ENCODE measurements around the gene RNF41. TPM values are rescaled to one million over a fixed set of nuclear protein-coding genes. Genes with fewer than 3 reads are reported as not detected.

The RNF41 gene
- total and polyA plus RNA-seq, 2 donors (not counting 1 experiment from before 2014, with no cell fraction given): 113 to 129 TPM

DNA sequence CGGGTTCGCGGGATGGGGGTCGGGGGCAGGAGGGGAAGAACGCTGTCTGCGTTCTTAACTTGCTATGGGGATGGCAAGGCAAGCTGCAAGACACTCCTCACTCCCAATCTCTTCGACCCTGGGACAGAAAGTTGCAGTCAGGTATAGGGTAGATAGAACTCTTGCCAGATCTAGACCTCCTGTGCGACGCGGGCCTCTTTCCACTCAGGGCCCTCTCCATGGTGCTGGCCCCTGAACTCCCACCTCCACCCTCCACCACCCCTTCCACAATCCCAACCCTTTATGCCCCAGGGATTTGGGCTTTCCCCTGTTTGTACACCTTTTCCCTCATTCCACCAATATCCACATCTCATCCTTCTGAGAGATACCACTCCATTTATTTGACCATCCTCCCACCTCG lies 3.2 kb upstream of the RNF41 start:
- H3K4me3 ChIP-seq (ENCODE audit: control extremely low read depth in 1 of 5, extremely low read depth in 1 of 5, insufficient read depth in 1 of 5, low read depth in 2 of 5, low read length in 4 of 5): peak overlapping the region in 3 of 5 experiments; percentile 60 to 70 (median 62)
- H3K9me3 Mint-ChIP-seq (ENCODE audit: insufficient read depth): no peaks in the 10 kb centered on the region
- H3K27me3 Mint-ChIP-seq: no peaks in the 10 kb centered on the region
- H3K36me3 ChIP-seq (replicated peaks in 1 of 2; ENCODE audit: control extremely low read depth in 1 of 2, control insufficient read depth in 1 of 2, extremely low read depth in 1 of 2, insufficient read depth in 2 of 2, low read length in 1 of 2): peaks cover 0 to 2% of the 10 kb centered on the region in 2 experiments
- 88% methylated on average over 5 of the region's 11 CpGs for WGBS (ENCODE audit: insufficient coverage)
- H3K4me3 Mint-ChIP-seq: peak overlapping the region; percentile 100
- peak overlapping the region; percentile 87 for H3K27ac Mint-ChIP-seq
- peaks cover 27% of the 10 kb centered on the region for H3K79me2 ChIP-seq (ENCODE audit: control insufficient read depth, insufficient read depth, low read length)
- H3K4me1 Mint-ChIP-seq: peaks cover 43% of the 10 kb centered on the region
- intact Hi-C loops (cut with micrococcal nuclease): loop anchor here (1.0 kb wide), 8 partner anchors 19 to 239 kb away; partner anchors contain the start of genes ANKRD52, COQ10A and CS
- H3K9me3 ChIP-seq (ENCODE audit: control extremely low read depth in 1 of 3, control insufficient read depth in 2 of 3, insufficient read depth in 1 of 3, low read length in 2 of 3): no peaks in the 10 kb centered on the region
- CTCF ChIA-PET: interaction anchor here (1.8 to 4.1 kb wide), 2 partner anchors 18 to 35 kb away, joined by 5 to 30 read pairs; partner anchors contain the start of gene SMARCC2
- peak overlapping the region; percentile 68 for H3K9ac ChIP-seq (ENCODE audit: low read length)
- H4K20me1 ChIP-seq (ENCODE audit: control insufficient read depth, insufficient read depth, low read length, poor library complexity, severe bottlenecking): peaks cover 8% of the 10 kb centered on the region
- H3K27me3 ChIP-seq (replicated peaks in 1 of 4; ENCODE audit: control extremely low read depth in 1 of 4, control insufficient read depth in 3 of 4, insufficient read depth in 4 of 4, low read length in 3 of 4): no peaks in the 10 kb centered on the region
- no peak for ATAC-seq (ENCODE audit: low read depth)
- POLR2A ChIA-PET: no interaction called here
- peak overlapping the region; percentile 82 for H3K4me2 ChIP-seq (replicated peaks; ENCODE audit: low read depth, low read length, poor library complexity, severe bottlenecking)
- peak overlapping the region; percentile 53 to 79 for H3K27ac ChIP-seq (ENCODE audit: low read length in 2 of 2)
- DNase-seq: no peak
- peaks cover 22 to 40% of the 10 kb centered on the region in 2 donors for H3K4me1 ChIP-seq (ENCODE audit: control insufficient read depth in 2 of 2, insufficient read depth in 2 of 2, low read length in 2 of 2)
- H2AFZ ChIP-seq (ENCODE audit: insufficient read depth, low read depth, low read length, poor library complexity, severe bottlenecking): peak overlapping the region; percentile 90
- TF ChIP-seq EZH2 (IDR thresholded peaks at IDR 0.05; ENCODE audit: borderline replicate concordance, insufficient read depth, low read depth, low read length, poor library complexity, severe bottlenecking): no peak
- TF ChIP-seq, protein P1, sequence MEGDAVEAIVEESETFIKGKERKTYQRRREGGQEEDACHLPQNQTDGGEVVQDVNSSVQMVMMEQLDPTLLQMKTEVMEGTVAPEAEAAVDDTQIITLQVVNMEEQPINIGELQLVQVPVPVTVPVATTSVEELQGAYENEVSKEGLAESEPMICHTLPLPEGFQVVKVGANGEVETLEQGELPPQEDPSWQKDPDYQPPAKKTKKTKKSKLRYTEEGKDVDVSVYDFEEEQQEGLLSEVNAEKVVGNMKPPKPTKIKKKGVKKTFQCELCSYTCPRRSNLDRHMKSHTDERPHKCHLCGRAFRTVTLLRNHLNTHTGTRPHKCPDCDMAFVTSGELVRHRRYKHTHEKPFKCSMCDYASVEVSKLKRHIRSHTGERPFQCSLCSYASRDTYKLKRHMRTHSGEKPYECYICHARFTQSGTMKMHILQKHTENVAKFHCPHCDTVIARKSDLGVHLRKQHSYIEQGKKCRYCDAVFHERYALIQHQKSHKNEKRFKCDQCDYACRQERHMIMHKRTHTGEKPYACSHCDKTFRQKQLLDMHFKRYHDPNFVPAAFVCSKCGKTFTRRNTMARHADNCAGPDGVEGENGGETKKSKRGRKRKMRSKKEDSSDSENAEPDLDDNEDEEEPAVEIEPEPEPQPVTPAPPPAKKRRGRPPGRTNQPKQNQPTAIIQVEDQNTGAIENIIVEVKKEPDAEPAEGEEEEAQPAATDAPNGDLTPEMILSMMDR (IDR thresholded peaks at IDR 0.05): no peak

- Histone ChIP-seq H3K9me3 (ENCODE audit: control extremely low read depth in 1 of 3, control insufficient read depth in 2 of 3, insufficient read depth in 1 of 3, low read length in 2 of 3) (no peaks in the 10 kb centered on the region), H3K79me2 (ENCODE audit: control insufficient read depth, insufficient read depth, low read length) (peaks cover 35% of the 10 kb centered on the region), H3K9ac (ENCODE audit: low read length) (peak within 1 kb of the TSS; percentile 68), H2AFZ (ENCODE audit: insufficient read depth, low read depth, low read length, poor library complexity, severe bottlenecking) (peak within 1 kb of the TSS; percentile 90), H4K20me1 (ENCODE audit: control insufficient read depth, insufficient read depth, low read length, poor library complexity, severe bottlenecking) (peaks cover 8% of the 10 kb centered on the region), H3K4me2 (replicated peaks; ENCODE audit: low read depth, low read length, poor library complexity, severe bottlenecking) (peak within 1 kb of the TSS; percentile 82), H3K36me3 (replicated peaks in 1 of 2; ENCODE audit: control extremely low read depth in 1 of 2, control insufficient read depth in 1 of 2, extremely low read depth in 1 of 2, insufficient read depth in 2 of 2, low read length in 1 of 2) (peaks cover 0 to 1% of the 10 kb centered on the region in 2 experiments), H3K4me1 (ENCODE audit: control insufficient read depth in 2 of 2, insufficient read depth in 2 of 2, low read length in 2 of 2) (peaks cover 26 to 48% of the 10 kb centered on the region in 2 donors), H3K27ac (ENCODE audit: low read length in 2 of 2) (peak within 1 kb of the TSS; percentile 53 to 79), H3K4me3 (ENCODE audit: control extremely low read depth in 1 of 5, extremely low read depth in 1 of 5, insufficient read depth in 1 of 5, low read depth in 2 of 5, low read length in 4 of 5) (peak within 1 kb of the TSS; percentile 41 to 71 (median 62)), H3K27me3 (replicated peaks in 1 of 4; ENCODE audit: control extremely low read depth in 1 of 4, control insufficient read depth in 3 of 4, insufficient read depth in 4 of 4, low read length in 3 of 4) (no peaks in the 10 kb centered on the region)
- WGBS (ENCODE audit: insufficient coverage): 1% methylated on average over 37 of the region's 41 CpGs
- TF ChIP-seq EZH2 (IDR thresholded peaks at IDR 0.05; ENCODE audit: borderline replicate concordance, insufficient read depth, low read depth, low read length, poor library complexity, severe bottlenecking): no peak
- TF ChIP-seq, protein P1 (IDR thresholded peaks at IDR 0.05): peak; percentile 93
- POLR2A ChIA-PET: no interaction called here
- peaks cover 47% of the 10 kb centered on the region for H3K4me1 Mint-ChIP-seq
- peak within 1 kb of the TSS; percentile 100 for H3K4me3 Mint-ChIP-seq
- H3K27me3 Mint-ChIP-seq: no peaks in the 10 kb centered on the region
- CTCF ChIA-PET: interaction anchor here (3.9 to 4.6 kb wide), 4 partner anchors 18 to 105 kb away, joined by 27 to 126 read pairs (median 51); partner anchors contain the start of genes SMARCC2 and ZC3H10
- peak within 1 kb of the TSS; percentile 87 for H3K27ac Mint-ChIP-seq
- ATAC-seq (ENCODE audit: low read depth) (peak; percentile 72), DNase-seq (peak; percentile 94)
- no peaks in the 10 kb centered on the region for H3K9me3 Mint-ChIP-seq (ENCODE audit: insufficient read depth)
- intact Hi-C loops (cut with micrococcal nuclease): loop anchor here (1.0 kb wide), 8 partner anchors 18 to 240 kb away; partner anchors contain the start of genes ANKRD52, COQ10A and CS
Measured at GRCh38 chr12:56224102-56224701, 2.5 kb upstream of the RNF41 start, which contains the start of gene NABP2. TSS of gene NABP2 (plus strand) at chr12:56224342. CDS start at chr12:56224857, 515 bp downstream.
